Measurements from ENCODE around the gene MYO15A. TPM values are rescaled to one million over a fixed set of nuclear protein-coding genes. Genes with fewer than 3 reads are reported as not detected.

Gene MYO15A
- total RNA-seq (1.5 and 2.5 TPM in 2 replicates), polyA plus RNA-seq (1.7 and 3.1 TPM in 2 replicates), polyA minus RNA-seq (0.43 and 2.5 TPM in 2 replicates)
- total RNA-seq (2013) = 0.42 TPM

GRCh38 chr17:18108401-18109312 lies at the start of gene MYO15A:
Gene MYO15A, plus strand, starts transcription at chr17:18108756. Its CDS starts 10,045 bp downstream, at chr17:18118801.
- H3K27ac Mint-ChIP-seq = no peak within 1 kb of the TSS
- H3K9ac ChIP-seq (ENCODE audit: low read length) = no peak within 1 kb of the TSS
- H3K27ac ChIP-seq (ENCODE audit: low read length in 2 of 2) = no peak within 1 kb of the TSS
- ATAC-seq (ENCODE audit: low read depth) = no peak
- TF ChIP-seq EZH2 (IDR thresholded peaks at IDR 0.05; ENCODE audit: borderline replicate concordance, insufficient read depth, low read depth, low read length, poor library complexity, severe bottlenecking) (no peak), CTCF (IDR thresholded peaks at IDR 0.05) (no peak)
- peaks cover 0 to 13% of the 10 kb centered on the region in 2 experiments for H3K36me3 ChIP-seq (replicated peaks in 1 of 2; ENCODE audit: control extremely low read depth in 1 of 2, control insufficient read depth in 1 of 2, extremely low read depth in 1 of 2, insufficient read depth in 2 of 2, low read length in 1 of 2)
- no peaks in the 10 kb centered on the region for H4K20me1 ChIP-seq (ENCODE audit: control insufficient read depth, insufficient read depth, low read length, poor library complexity, severe bottlenecking)
- H3K4me1 ChIP-seq (ENCODE audit: control insufficient read depth in 2 of 2, insufficient read depth in 2 of 2, low read length in 2 of 2) = peaks cover 0 to 3% of the 10 kb centered on the region in 2 donors
- H3K4me2 ChIP-seq (replicated peaks; ENCODE audit: low read depth, low read length, poor library complexity, severe bottlenecking) = no peak within 1 kb of the TSS
- intact Hi-C loops (cut with micrococcal nuclease) = no loop called here
- no peaks in the 10 kb centered on the region for H3K79me2 ChIP-seq (ENCODE audit: control insufficient read depth, insufficient read depth, low read length)
- no peaks in the 10 kb centered on the region for H3K27me3 ChIP-seq (replicated peaks in 1 of 4; ENCODE audit: control extremely low read depth in 1 of 4, control insufficient read depth in 3 of 4, insufficient read depth in 4 of 4, low read length in 3 of 4)
- WGBS (ENCODE audit: insufficient coverage) = 96% methylated on average over 12 of the region's 17 CpGs
- H3K4me3 Mint-ChIP-seq = no peak within 1 kb of the TSS
- ChIA-PET POLR2A (interaction anchor here (0.7 kb wide), 1 partner anchor 108 kb away, joined by 3 read pairs; no protein-coding TSS in a partner anchor), CTCF (no interaction called here)
- no peaks in the 10 kb centered on the region for H3K27me3 Mint-ChIP-seq
- DNase-seq = no peak
- H3K9me3 ChIP-seq (ENCODE audit: control extremely low read depth in 1 of 3, control insufficient read depth in 2 of 3, insufficient read depth in 1 of 3, low read length in 2 of 3) = no peaks in the 10 kb centered on the region
- no peaks in the 10 kb centered on the region for H3K9me3 Mint-ChIP-seq (ENCODE audit: insufficient read depth)
- peaks cover 5% of the 10 kb centered on the region for H3K4me1 Mint-ChIP-seq
- no peak within 1 kb of the TSS for H3K4me3 ChIP-seq (ENCODE audit: control extremely low read depth in 1 of 5, extremely low read depth in 1 of 5, insufficient read depth in 1 of 5, low read depth in 2 of 5, low read length in 4 of 5)
- no peak within 1 kb of the TSS for H2AFZ ChIP-seq (ENCODE audit: insufficient read depth, low read depth, low read length, poor library complexity, severe bottlenecking)

- Histone ChIP-seq H3K4me2 (replicated peaks; ENCODE audit: low read depth, low read length, poor library complexity, severe bottlenecking) (no peak overlapping the region), H4K20me1 (ENCODE audit: control insufficient read depth, insufficient read depth, low read length, poor library complexity, severe bottlenecking) (no peaks in the 10 kb centered on the region), H3K9me3 (ENCODE audit: control extremely low read depth in 1 of 3, control insufficient read depth in 2 of 3, insufficient read depth in 1 of 3, low read length in 2 of 3) (no peaks in the 10 kb centered on the region), H3K4me3 (ENCODE audit: control extremely low read depth in 1 of 5, extremely low read depth in 1 of 5, insufficient read depth in 1 of 5, low read depth in 2 of 5, low read length in 4 of 5) (no peak overlapping the region), H3K9ac (ENCODE audit: low read length) (no peak overlapping the region), H3K27ac (ENCODE audit: low read length in 2 of 2) (no peak overlapping the region), H3K79me2 (ENCODE audit: control insufficient read depth, insufficient read depth, low read length) (no peaks in the 10 kb centered on the region), H3K27me3 (replicated peaks in 1 of 4; ENCODE audit: control extremely low read depth in 1 of 4, control insufficient read depth in 3 of 4, insufficient read depth in 4 of 4, low read length in 3 of 4) (no peaks in the 10 kb centered on the region), H3K36me3 (replicated peaks in 1 of 2; ENCODE audit: control extremely low read depth in 1 of 2, control insufficient read depth in 1 of 2, extremely low read depth in 1 of 2, insufficient read depth in 2 of 2, low read length in 1 of 2) (peaks cover 7 to 56% of the 10 kb centered on the region in 2 experiments), H3K4me1 (ENCODE audit: control insufficient read depth in 2 of 2, insufficient read depth in 2 of 2, low read length in 2 of 2) (no peaks in the 10 kb centered on the region), H2AFZ (ENCODE audit: insufficient read depth, low read depth, low read length, poor library complexity, severe bottlenecking) (no peak overlapping the region)
- H3K27me3 Mint-ChIP-seq = no peaks in the 10 kb centered on the region
- H3K9me3 Mint-ChIP-seq (ENCODE audit: insufficient read depth) = no peaks in the 10 kb centered on the region
- no peak for TF ChIP-seq CTCF (IDR thresholded peaks at IDR 0.05)
- 52% methylated on average over 3 of the region's 5 CpGs for WGBS (ENCODE audit: insufficient coverage)
- H3K4me3 Mint-ChIP-seq = no peak overlapping the region
- ChIA-PET POLR2A (no interaction called here), CTCF (no interaction called here)
- no peaks in the 10 kb centered on the region for H3K4me1 Mint-ChIP-seq
- no peak overlapping the region for H3K27ac Mint-ChIP-seq
- DNase-seq (no peak), ATAC-seq (ENCODE audit: low read depth) (no peak)
- intact Hi-C loops (cut with micrococcal nuclease) = no loop called here
Measured at GRCh38 chr17:18059283-18059682, 49.3 kb upstream of the MYO15A start.

Measured in B cell (primary cell).